H1 (cell line): Measurements from ENCODE around the gene BCL2L14. TPM values are rescaled to one million over a fixed set of nuclear protein-coding genes. Genes with fewer than 3 reads are reported as not detected.

Source experiments
- BRCA1 ChIP-seq: IDR thresholded peaks from 2 replicates; pipeline ENCODE4 v1.6.1; 2012; ENCODE audit warnings: low read depth, low read length, improper control_type of control experiment
- CHD2 ChIP-seq: IDR thresholded peaks from 2 replicates; pipeline ENCODE4 v1.6.1; 2012; ENCODE audit warnings: low read length, improper control_type of control experiment
- EGR1 ChIP-seq: IDR thresholded peaks from 2 replicates; pipeline ENCODE4 v1.6.1; 2011; ENCODE audit warnings: low read depth, low read length, borderline replicate concordance
- KDM1A ChIP-seq: fragments of 200-600, 300-600 bp; sonication (generic); IDR thresholded peaks from 2 replicates; pipeline ENCODE4 v1.7.1; 2016; ENCODE audit warnings: mild to moderate bottlenecking, low read length, borderline replicate concordance
- KDM4A ChIP-seq: IDR thresholded peaks from one replicate; pipeline ENCODE4 v1.7.1; 2012; ENCODE audit warnings: low read depth, mild to moderate bottlenecking, moderate library complexity, low read length, inconsistent platforms; ENCODE audit not compliant: severe bottlenecking
- SRF ChIP-seq: IDR thresholded peaks from 2 replicates; pipeline ENCODE4 v1.6.1; 2011; ENCODE audit warnings: mild to moderate bottlenecking, low read depth, low read length, moderate library complexity
- polyA plus RNA-seq, 7 experiments: library from polyadenylated mRNA; depleted of rRNA in 3 of 7; stranded (reverse) in 5 of 7; unstranded in 2 of 7; fragments of >200 nt in 5 of 7; fragments of 200-250 nt in 2 of 7; gene quantifications; 1 replicate in 5 of 7; 2 replicates in 1 of 7; 4 replicates in 1 of 7; pipeline versions ENCODE4 v1.2.1 to v1.2.3, GENCODE V29; 2011 to 2013; ENCODE audit warnings: missing spikeins in 2 of 7, mixed read lengths in 2 of 7
- total RNA-seq: library from RNA; stranded (reverse); fragmentation: NEBNext Ultra II Directional; extraction: Animal tissue kit (Norgen Biotek cat#: 25700); gene quantifications from 2 replicates; pipeline ENCODE4 v1.2.1, GENCODE V29; 2021

The BCL2L14 gene
- total and polyA plus RNA-seq, 2 of the 8 experiments (the other 6 are each of a cell fraction or from before 2014, with no cell fraction given): 0.80 to 2.4 TPM

- TF ChIP-seq KDM1A (no peak), CHD2 (no peak), BRCA1 (no peak), KDM4A (no peak), SRF (no peak), EGR1 (no peak)
Observed at GRCh38 chr12:12072064-12072760, 1.5 kb downstream of the BCL2L14 start (continued).
